Activated T-helper 17 cell treated with anti-CD3 and anti-CD28 coated beads, Interleukin-2, amount 50 U/mL, for 72 hours (primary cell): Measurements from ENCODE around the gene RAB19. TPM values are rescaled to one million over a fixed set of nuclear protein-coding genes. Genes with fewer than 3 reads are reported as not detected.

ENCODE experiments used
- ATAC-seq: fragments of 150-1000 bp; cut with Tn5 transposase; replicated peaks from 2 replicates; pipeline ENCODE4 v1.10.0; 2021; ENCODE audit warnings: mild to moderate bottlenecking, moderate library complexity
- H3K27ac Mint-ChIP-seq: one replicate; pipeline ENCODE4 v1.8.0; 2022; ENCODE audit warnings: mixed read lengths
- H3K27me3 Mint-ChIP-seq: one replicate; pipeline ENCODE4 v1.8.0; 2022; ENCODE audit warnings: mixed read lengths
- H3K36me3 Mint-ChIP-seq: one replicate; pipeline ENCODE4 v1.8.0; 2022; ENCODE audit warnings: low read depth, mild to moderate bottlenecking, mixed read lengths
- H3K4me1 Mint-ChIP-seq: one replicate; pipeline ENCODE4 v1.8.0; 2022; ENCODE audit warnings: mixed read lengths
- H3K4me3 Mint-ChIP-seq: one replicate; pipeline ENCODE4 v1.8.0; 2022; ENCODE audit warnings: mild to moderate bottlenecking, mixed read lengths
- H3K9me3 Mint-ChIP-seq: one replicate; pipeline ENCODE4 v1.8.0; 2022; ENCODE audit warnings: mixed read lengths
- total RNA-seq, 2 donors: library from RNA; stranded (reverse); gene quantifications; one replicate each; pipeline ENCODE4 v1.2.3, GENCODE V29; 2022

RAB19 gene
- total RNA-seq, 2 donors from 2014 or later: 4.5 to 7.2 TPM

GRCh38 chr7:140421521-140421920 lies 17.7 kb downstream of the RAB19 start:
- Mint-ChIP-seq H3K4me3 (no peak overlapping the region), H3K36me3 (no peaks in the 10 kb centered on the region), H3K4me1 (no peaks in the 10 kb centered on the region), H3K9me3 (no peaks in the 10 kb centered on the region), H3K27ac (no peak overlapping the region), H3K27me3 (no peaks in the 10 kb centered on the region)
- ATAC-seq: no peak

- no peak overlapping the region for H3K4me3 Mint-ChIP-seq
- no peaks in the 10 kb centered on the region for H3K27me3 Mint-ChIP-seq
- no peak for ATAC-seq
- no peaks in the 10 kb centered on the region for H3K9me3 Mint-ChIP-seq
- no peaks in the 10 kb centered on the region for H3K36me3 Mint-ChIP-seq
- no peaks in the 10 kb centered on the region for H3K4me1 Mint-ChIP-seq
- H3K27ac Mint-ChIP-seq: no peak overlapping the region
These were observed 19.6 kb downstream of the RAB19 start for GRCh38 chr7:140423501-140423900.

GRCh38 chr7:140425718-140426117 lies 21.9 kb downstream of the RAB19 start:
- Mint-ChIP-seq H3K4me1 (no peaks in the 10 kb centered on the region), H3K27ac (no peak overlapping the region), H3K9me3 (no peaks in the 10 kb centered on the region), H3K4me3 (no peak overlapping the region), H3K27me3 (no peaks in the 10 kb centered on the region), H3K36me3 (no peaks in the 10 kb centered on the region)
- ATAC-seq: no peak

- H3K9me3 Mint-ChIP-seq: no peaks in the 10 kb centered on the region
- H3K4me3 Mint-ChIP-seq: no peak overlapping the region
- ATAC-seq: no peak
- no peak overlapping the region for H3K27ac Mint-ChIP-seq
- no peaks in the 10 kb centered on the region for H3K4me1 Mint-ChIP-seq
- no peaks in the 10 kb centered on the region for H3K27me3 Mint-ChIP-seq
- H3K36me3 Mint-ChIP-seq: no peaks in the 10 kb centered on the region
These were observed 22.3 kb downstream of the RAB19 start for GRCh38 chr7:140426130-140426529.

- Mint-ChIP-seq H3K36me3 (no peaks in the 10 kb centered on the region), H3K9me3 (no peaks in the 10 kb centered on the region), H3K27ac (peak overlapping the region; percentile 30), H3K4me1 (no peaks in the 10 kb centered on the region), H3K27me3 (peaks cover 3% of the 10 kb centered on the region), H3K4me3 (no peak overlapping the region)
- no peak for ATAC-seq
These were observed 29.5 kb downstream of the RAB19 start for GRCh38 chr7:140433396-140433795.

GRCh38 chr7:140435252-140435895 lies 31.5 kb downstream of the RAB19 start:
- no peak overlapping the region for H3K4me3 Mint-ChIP-seq
- H3K4me1 Mint-ChIP-seq: peaks cover 5% of the 10 kb centered on the region
- no peak for ATAC-seq
- peaks cover 3% of the 10 kb centered on the region for H3K27me3 Mint-ChIP-seq
- no peaks in the 10 kb centered on the region for H3K36me3 Mint-ChIP-seq
- H3K27ac Mint-ChIP-seq: no peak overlapping the region
- no peaks in the 10 kb centered on the region for H3K9me3 Mint-ChIP-seq

GRCh38 chr7:140439359-140439758 lies 35.5 kb downstream of the RAB19 start:
- Mint-ChIP-seq H3K4me1 (peaks cover 5% of the 10 kb centered on the region), H3K27ac (peak overlapping the region; percentile 65), H3K9me3 (no peaks in the 10 kb centered on the region), H3K4me3 (peak overlapping the region; percentile 18), H3K27me3 (no peaks in the 10 kb centered on the region), H3K36me3 (no peaks in the 10 kb centered on the region)
- ATAC-seq: peak; percentile 93

GRCh38 chr7:140440593-140440992 lies 36.7 kb downstream of the RAB19 start:
- no peak for ATAC-seq
- Mint-ChIP-seq H3K27ac (no peak overlapping the region), H3K36me3 (no peaks in the 10 kb centered on the region), H3K4me3 (no peak overlapping the region), H3K9me3 (no peaks in the 10 kb centered on the region), H3K27me3 (no peaks in the 10 kb centered on the region), H3K4me1 (peaks cover 5% of the 10 kb centered on the region)

- H3K9me3 Mint-ChIP-seq: no peaks in the 10 kb centered on the region
- no peaks in the 10 kb centered on the region for H3K36me3 Mint-ChIP-seq
- H3K4me3 Mint-ChIP-seq: no peak overlapping the region
- no peaks in the 10 kb centered on the region for H3K27me3 Mint-ChIP-seq
- ATAC-seq: no peak
- H3K4me1 Mint-ChIP-seq: peaks cover 5% of the 10 kb centered on the region
- no peak overlapping the region for H3K27ac Mint-ChIP-seq
These were observed 37.7 kb downstream of the RAB19 start for GRCh38 chr7:140441519-140441918.

- H3K4me1 Mint-ChIP-seq: peaks cover 3% of the 10 kb centered on the region
- no peak overlapping the region for H3K4me3 Mint-ChIP-seq
These were observed 42.6 kb downstream of the RAB19 start for GRCh38 chr7:140446467-140446866.

GRCh38 chr7:140447841-140448240 lies 44.0 kb downstream of the RAB19 start:
- no peak overlapping the region for H3K4me3 Mint-ChIP-seq
- peaks cover 11% of the 10 kb centered on the region for H3K36me3 Mint-ChIP-seq
- no peaks in the 10 kb centered on the region for H3K27me3 Mint-ChIP-seq
- H3K4me1 Mint-ChIP-seq: peaks cover 8% of the 10 kb centered on the region
- no peaks in the 10 kb centered on the region for H3K9me3 Mint-ChIP-seq
- no peak for ATAC-seq
- no peak overlapping the region for H3K27ac Mint-ChIP-seq

More at GRCh38 chr7:140446467-140446866, 42.6 kb downstream of the RAB19 start:
- Mint-ChIP-seq H3K27ac (no peak overlapping the region), H3K27me3 (no peaks in the 10 kb centered on the region), H3K36me3 (no peaks in the 10 kb centered on the region), H3K9me3 (no peaks in the 10 kb centered on the region)
- no peak for ATAC-seq

GRCh38 chr7:140448781-140449480 lies 45.1 kb downstream of the RAB19 start:
- Mint-ChIP-seq H3K4me1 (peaks cover 12% of the 10 kb centered on the region), H3K27ac (no peak overlapping the region), H3K36me3 (peaks cover 21% of the 10 kb centered on the region), H3K27me3 (no peaks in the 10 kb centered on the region), H3K4me3 (no peak overlapping the region), H3K9me3 (no peaks in the 10 kb centered on the region)
- no peak for ATAC-seq

- Mint-ChIP-seq H3K4me1 (peaks cover 12% of the 10 kb centered on the region), H3K4me3 (no peak overlapping the region), H3K27me3 (no peaks in the 10 kb centered on the region), H3K36me3 (peaks cover 49% of the 10 kb centered on the region), H3K27ac (no peak overlapping the region), H3K9me3 (no peaks in the 10 kb centered on the region)
- ATAC-seq: no peak
These were observed 47.9 kb downstream of the RAB19 start for GRCh38 chr7:140451716-140452115.

GRCh38 chr7:140453273-140453672 lies 49.4 kb downstream of the RAB19 start:
- H3K36me3 Mint-ChIP-seq: peaks cover 65% of the 10 kb centered on the region
- H3K27me3 Mint-ChIP-seq: no peaks in the 10 kb centered on the region
- H3K9me3 Mint-ChIP-seq: no peaks in the 10 kb centered on the region
- H3K4me3 Mint-ChIP-seq: no peak overlapping the region
- ATAC-seq: no peak
- no peak overlapping the region for H3K27ac Mint-ChIP-seq
- H3K4me1 Mint-ChIP-seq: peaks cover 16% of the 10 kb centered on the region
